Activated T-cell treated with anti-CD3 and anti-CD28 coated beads, Interleukin-2, amount 50 U/mL, for 4 hours (primary cell): Measurements from ENCODE around the gene IFNG-AS1. TPM values are rescaled to one million over a fixed set of nuclear protein-coding genes. Genes with fewer than 3 reads are reported as not detected.
A peak's percentile ranks its signal among the peaks of the same experiment; 100 is the strongest.

Experiments used
- ATAC-seq, 2 donors: fragments of 200-7000 bp; cut with Tn5 transposase; one replicate each; pipeline ENCODE4 v1.10.0; 2021
- DNase-seq: peaks from one replicate; pipeline ENCODE4 v3.0.0-alpha.2; 2020
- H3K27me3 Mint-ChIP-seq: one replicate; pipeline ENCODE4 v1.8.0; 2021; ENCODE audit warnings: low read depth, mixed read lengths
- H3K36me3 Mint-ChIP-seq: one replicate; pipeline ENCODE4 v1.8.0; 2022; ENCODE audit warnings: mixed read lengths; ENCODE audit not compliant: insufficient read depth
- H3K4me1 Mint-ChIP-seq: one replicate; pipeline ENCODE4 v1.8.0; 2021; ENCODE audit warnings: low read depth, mixed read lengths
- H3K4me3 Mint-ChIP-seq: one replicate; pipeline ENCODE4 v1.8.0; 2021; ENCODE audit warnings: mild to moderate bottlenecking, moderate library complexity, mixed read lengths
- H3K9me3 Mint-ChIP-seq: one replicate; pipeline ENCODE4 v1.8.0; 2021; ENCODE audit warnings: mixed read lengths
- total RNA-seq, 3 donors: library from RNA; stranded (reverse); gene quantifications; one replicate each; pipeline ENCODE4 v1.2.1, GENCODE V29; 2021

IFNG-AS1 gene
- total RNA-seq, 3 donors from 2014 or later, result 0.95 TPM; not detected in 2

GRCh38 chr12:68036642-68037041, 47.4 kb downstream of the IFNG-AS1 start:
- DNase-seq, result no peak
- no peak for ATAC-seq
- H3K4me3 Mint-ChIP-seq, result no peak overlapping the region
- no peaks in the 10 kb centered on the region for H3K9me3 Mint-ChIP-seq
- no peaks in the 10 kb centered on the region for H3K36me3 Mint-ChIP-seq
- H3K27me3 Mint-ChIP-seq, result no peaks in the 10 kb centered on the region
- peaks cover 42% of the 10 kb centered on the region for H3K4me1 Mint-ChIP-seq

GRCh38 chr12:68037616-68038255, 48.5 kb downstream of the IFNG-AS1 start:
- peak; percentile 42 to 46 for ATAC-seq
- Mint-ChIP-seq H3K36me3 (no peaks in the 10 kb centered on the region), H3K27me3 (no peaks in the 10 kb centered on the region), H3K4me3 (no peak overlapping the region), H3K4me1 (peaks cover 42% of the 10 kb centered on the region), H3K9me3 (no peaks in the 10 kb centered on the region)
- no peak for DNase-seq

GRCh38 chr12:68038650-68039049, 49.4 kb downstream of the IFNG-AS1 start:
- Mint-ChIP-seq H3K4me1 (peaks cover 43% of the 10 kb centered on the region), H3K36me3 (no peaks in the 10 kb centered on the region), H3K9me3 (no peaks in the 10 kb centered on the region), H3K4me3 (no peak overlapping the region), H3K27me3 (no peaks in the 10 kb centered on the region)
- ATAC-seq (no peak), DNase-seq (no peak)

GRCh38 chr12:68040450-68041075, 51.3 kb downstream of the IFNG-AS1 start:
- H3K36me3 Mint-ChIP-seq, result no peaks in the 10 kb centered on the region
- DNase-seq, result peak; percentile 65
- peaks cover 43% of the 10 kb centered on the region for H3K4me1 Mint-ChIP-seq
- no peaks in the 10 kb centered on the region for H3K27me3 Mint-ChIP-seq
- no peaks in the 10 kb centered on the region for H3K9me3 Mint-ChIP-seq
- H3K4me3 Mint-ChIP-seq, result no peak overlapping the region
- peak; percentile 51 to 82 for ATAC-seq

- DNase-seq, result peak; percentile 17
- peak; percentile 41 to 77 for ATAC-seq
- Mint-ChIP-seq H3K36me3 (no peaks in the 10 kb centered on the region), H3K9me3 (no peaks in the 10 kb centered on the region), H3K4me3 (peak overlapping the region; percentile 0), H3K4me1 (peaks cover 37% of the 10 kb centered on the region), H3K27me3 (no peaks in the 10 kb centered on the region)
Observed at GRCh38 chr12:68042212-68042699, 53.0 kb downstream of the IFNG-AS1 start.

- Mint-ChIP-seq H3K27me3 (no peaks in the 10 kb centered on the region), H3K4me1 (peaks cover 29% of the 10 kb centered on the region), H3K9me3 (no peaks in the 10 kb centered on the region), H3K36me3 (no peaks in the 10 kb centered on the region), H3K4me3 (no peak overlapping the region)
- peak; percentile 38 to 44 for ATAC-seq
- DNase-seq, result no peak
Observed at GRCh38 chr12:68043435-68043834, 54.2 kb downstream of the IFNG-AS1 start.

- Mint-ChIP-seq H3K4me3 (no peak overlapping the region), H3K9me3 (no peaks in the 10 kb centered on the region), H3K36me3 (no peaks in the 10 kb centered on the region), H3K27me3 (no peaks in the 10 kb centered on the region), H3K4me1 (no peaks in the 10 kb centered on the region)
- no peak for DNase-seq
- no peak for ATAC-seq
Observed at GRCh38 chr12:68048648-68049297, 59.5 kb downstream of the IFNG-AS1 start.

- Mint-ChIP-seq H3K4me1 (no peaks in the 10 kb centered on the region), H3K9me3 (peaks cover 16% of the 10 kb centered on the region), H3K4me3 (no peak overlapping the region), H3K27me3 (no peaks in the 10 kb centered on the region), H3K36me3 (peaks cover 3% of the 10 kb centered on the region)
- no peak for ATAC-seq
- no peak for DNase-seq
Observed at GRCh38 chr12:68056300-68056699, 67.1 kb downstream of the IFNG-AS1 start.

- DNase-seq, result no peak
- no peaks in the 10 kb centered on the region for H3K27me3 Mint-ChIP-seq
- H3K36me3 Mint-ChIP-seq, result peaks cover 12% of the 10 kb centered on the region
- H3K4me3 Mint-ChIP-seq, result no peak overlapping the region
- peaks cover 21% of the 10 kb centered on the region for H3K9me3 Mint-ChIP-seq
- peaks cover 4% of the 10 kb centered on the region for H3K4me1 Mint-ChIP-seq
- ATAC-seq, result no peak
Observed at GRCh38 chr12:68063900-68064590, 74.8 kb downstream of the IFNG-AS1 start.

GRCh38 chr12:68065163-68065562, 75.9 kb downstream of the IFNG-AS1 start:
- Mint-ChIP-seq H3K36me3 (peaks cover 11% of the 10 kb centered on the region), H3K4me1 (peaks cover 4% of the 10 kb centered on the region), H3K4me3 (no peak overlapping the region), H3K27me3 (no peaks in the 10 kb centered on the region), H3K9me3 (peaks cover 21% of the 10 kb centered on the region)
- DNase-seq (no peak), ATAC-seq (no peak)

- H3K36me3 Mint-ChIP-seq, result peaks cover 11% of the 10 kb centered on the region
- H3K27me3 Mint-ChIP-seq, result no peaks in the 10 kb centered on the region
- H3K4me3 Mint-ChIP-seq, result no peak overlapping the region
- peaks cover 4% of the 10 kb centered on the region for H3K4me1 Mint-ChIP-seq
- peaks cover 21% of the 10 kb centered on the region for H3K9me3 Mint-ChIP-seq
- DNase-seq (no peak), ATAC-seq (no peak)
Observed at GRCh38 chr12:68065687-68066086, 76.4 kb downstream of the IFNG-AS1 start.

GRCh38 chr12:68067762-68068376, 78.6 kb downstream of the IFNG-AS1 start:
- DNase-seq (no peak), ATAC-seq (no peak)
- H3K27me3 Mint-ChIP-seq, result no peaks in the 10 kb centered on the region
- peaks cover 4% of the 10 kb centered on the region for H3K4me1 Mint-ChIP-seq
- H3K36me3 Mint-ChIP-seq, result peaks cover 11% of the 10 kb centered on the region
- H3K4me3 Mint-ChIP-seq, result no peak overlapping the region
- H3K9me3 Mint-ChIP-seq, result peaks cover 16% of the 10 kb centered on the region

- peaks cover 11% of the 10 kb centered on the region for H3K36me3 Mint-ChIP-seq
- ATAC-seq, result no peak
Observed at GRCh38 chr12:68069275-68069674, 80.0 kb downstream of the IFNG-AS1 start.

More at GRCh38 chr12:68069275-68069674, 80.0 kb downstream of the IFNG-AS1 start:
- Mint-ChIP-seq H3K27me3 (no peaks in the 10 kb centered on the region), H3K4me3 (no peak overlapping the region), H3K4me1 (peaks cover 4% of the 10 kb centered on the region), H3K9me3 (peaks cover 16% of the 10 kb centered on the region)
- no peak for DNase-seq
